OCI-LY1 (cell line): ENCODE results near the gene TTLL5.

Experiments
- H2AFZ ChIP-seq: fragments of 200-600 bp; sonication (generic), shearing (Covaris generic); 2 replicates; pipeline ENCODE4 v1.6.0; 2014; ENCODE audit warnings: antibody characterized with exemption, mild to moderate bottlenecking, low read length
- H3F3A ChIP-seq: fragments of 200-600 bp; sonication (generic), shearing (Covaris generic); 2 replicates; pipeline ENCODE4 v1.6.0; 2014; ENCODE audit warnings: mild to moderate bottlenecking, antibody characterized with exemption, low read length, moderate library complexity; ENCODE audit not compliant: insufficient read depth
- H3K27ac ChIP-seq: fragments of 200-600 bp; sonication (generic); 2 replicates; pipeline ENCODE4 v1.5.1; 2014; ENCODE audit warnings: low read length, mixed run types, mild to moderate bottlenecking, low read depth; ENCODE audit not compliant: poor library complexity, severe bottlenecking
- H3K27me3 ChIP-seq: fragments of 200-600 bp; sonication (generic); 2 replicates; pipeline ENCODE4 v1.6.0; 2014; ENCODE audit warnings: antibody characterized with exemption, mild to moderate bottlenecking, low read length, moderate library complexity; ENCODE audit not compliant: insufficient read depth
- H3K36me3 ChIP-seq: fragments of 200-600 bp; sonication (generic); 2 replicates; pipeline ENCODE4 v1.6.1; 2014; ENCODE audit warnings: mild to moderate bottlenecking, antibody characterized with exemption, low read length, moderate library complexity, mixed read lengths; ENCODE audit not compliant: insufficient read depth
- H3K4me1 ChIP-seq: fragments of 200-600 bp; sonication (generic); 2 replicates; pipeline ENCODE4 v1.5.1; 2014; ENCODE audit warnings: mild to moderate bottlenecking, low read length, moderate library complexity; ENCODE audit not compliant: insufficient read depth, severe bottlenecking
- H3K4me2 ChIP-seq: fragments of 200-600 bp; sonication (generic), shearing (Covaris generic); 2 replicates; pipeline ENCODE4 v1.6.1; 2014; ENCODE audit warnings: low read length
- H3K4me3 ChIP-seq: fragments of 200-600 bp; sonication (generic); 2 replicates; pipeline ENCODE4 v1.5.1; 2014; ENCODE audit warnings: low read length, low read depth, mild to moderate bottlenecking, mixed read lengths; ENCODE audit not compliant: poor library complexity, severe bottlenecking
- H3K79me2 ChIP-seq: fragments of 200-600 bp; shearing (Covaris generic); 2 replicates; pipeline ENCODE4 v1.6.1; 2016; ENCODE audit warnings: mixed run types, low read length, mixed read lengths; ENCODE audit not compliant: insufficient read depth
- H3K9ac ChIP-seq: fragments of 200-600 bp; sonication (generic), shearing (Covaris generic); 2 replicates; pipeline ENCODE4 v1.6.1; 2014; ENCODE audit warnings: mild to moderate bottlenecking, low read length, mixed read lengths
- H3K9me2 ChIP-seq: fragments of 200-600 bp; sonication (generic), shearing (Covaris generic); 2 replicates; pipeline ENCODE4 v1.6.1; 2014; ENCODE audit warnings: low read depth, mild to moderate bottlenecking, low read length, mixed read lengths
- H3K9me3 ChIP-seq: fragments of 200-600 bp; shearing (Covaris generic); 2 replicates; pipeline ENCODE4 v1.6.1; 2014; ENCODE audit warnings: low read length, mixed read lengths
- H4K20me1 ChIP-seq: fragments of 200-600 bp; sonication (generic), shearing (Covaris generic); 2 replicates; pipeline ENCODE4 v1.6.0; 2016; ENCODE audit warnings: mild to moderate bottlenecking, low read length; ENCODE audit not compliant: insufficient read depth
- EZH2 ChIP-seq: fragments of 200-600 bp; sonication (generic), shearing (Covaris generic); IDR thresholded peaks from 2 replicates; pipeline ENCODE4 v1.8.0; 2017; ENCODE audit warnings: borderline replicate concordance, mixed run types, mild to moderate bottlenecking, antibody characterized with exemption, low read length, moderate library complexity, mixed read lengths
- TF ChIP-seq, protein P1 (sequence below): fragments of 200-600 bp; sonication (generic), shearing (Covaris generic); IDR thresholded peaks from 2 replicates; pipeline ENCODE4 v1.5.1; 2017; ENCODE audit warnings: mild to moderate bottlenecking, antibody characterized with exemption, low read length, moderate library complexity, mixed read lengths

Gene TTLL5

DNA sequence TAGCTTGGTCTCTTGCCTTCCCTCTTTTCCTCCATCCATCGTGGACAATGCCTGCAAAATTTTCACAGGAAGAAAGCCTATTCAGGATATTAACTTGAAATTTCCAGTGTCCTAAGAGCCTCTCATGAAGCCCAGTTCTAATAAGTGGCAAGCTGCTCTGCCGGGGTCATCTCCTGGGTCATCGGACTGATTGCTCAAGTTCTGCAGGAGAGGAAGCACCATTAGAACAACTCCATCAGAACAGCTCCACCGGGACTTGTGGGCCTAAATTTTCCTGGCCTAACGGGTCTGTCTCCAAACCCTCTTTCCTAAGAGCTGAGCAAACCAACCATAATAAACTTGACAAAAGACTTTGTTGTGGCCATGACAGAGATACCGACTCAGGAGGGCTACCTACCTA lies 14.3 kb upstream of the TTLL5 start:
- Histone ChIP-seq H3K9ac (no peak overlapping the region), H3K9me2 (no peaks in the 10 kb centered on the region), H3K9me3 (no peaks in the 10 kb centered on the region), H3K27ac (no peak overlapping the region), H3K4me2 (no peak overlapping the region), H2AFZ (no peak overlapping the region), H4K20me1 (no peaks in the 10 kb centered on the region), H3K79me2 (no peaks in the 10 kb centered on the region), H3K36me3 (peaks cover 37% of the 10 kb centered on the region), H3K27me3 (no peaks in the 10 kb centered on the region), H3K4me1 (no peaks in the 10 kb centered on the region), H3K4me3 (no peak overlapping the region), H3F3A (no peaks in the 10 kb centered on the region)
- TF ChIP-seq, protein P1, sequence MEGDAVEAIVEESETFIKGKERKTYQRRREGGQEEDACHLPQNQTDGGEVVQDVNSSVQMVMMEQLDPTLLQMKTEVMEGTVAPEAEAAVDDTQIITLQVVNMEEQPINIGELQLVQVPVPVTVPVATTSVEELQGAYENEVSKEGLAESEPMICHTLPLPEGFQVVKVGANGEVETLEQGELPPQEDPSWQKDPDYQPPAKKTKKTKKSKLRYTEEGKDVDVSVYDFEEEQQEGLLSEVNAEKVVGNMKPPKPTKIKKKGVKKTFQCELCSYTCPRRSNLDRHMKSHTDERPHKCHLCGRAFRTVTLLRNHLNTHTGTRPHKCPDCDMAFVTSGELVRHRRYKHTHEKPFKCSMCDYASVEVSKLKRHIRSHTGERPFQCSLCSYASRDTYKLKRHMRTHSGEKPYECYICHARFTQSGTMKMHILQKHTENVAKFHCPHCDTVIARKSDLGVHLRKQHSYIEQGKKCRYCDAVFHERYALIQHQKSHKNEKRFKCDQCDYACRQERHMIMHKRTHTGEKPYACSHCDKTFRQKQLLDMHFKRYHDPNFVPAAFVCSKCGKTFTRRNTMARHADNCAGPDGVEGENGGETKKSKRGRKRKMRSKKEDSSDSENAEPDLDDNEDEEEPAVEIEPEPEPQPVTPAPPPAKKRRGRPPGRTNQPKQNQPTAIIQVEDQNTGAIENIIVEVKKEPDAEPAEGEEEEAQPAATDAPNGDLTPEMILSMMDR = no peak
- no peak for TF ChIP-seq EZH2

DNA sequence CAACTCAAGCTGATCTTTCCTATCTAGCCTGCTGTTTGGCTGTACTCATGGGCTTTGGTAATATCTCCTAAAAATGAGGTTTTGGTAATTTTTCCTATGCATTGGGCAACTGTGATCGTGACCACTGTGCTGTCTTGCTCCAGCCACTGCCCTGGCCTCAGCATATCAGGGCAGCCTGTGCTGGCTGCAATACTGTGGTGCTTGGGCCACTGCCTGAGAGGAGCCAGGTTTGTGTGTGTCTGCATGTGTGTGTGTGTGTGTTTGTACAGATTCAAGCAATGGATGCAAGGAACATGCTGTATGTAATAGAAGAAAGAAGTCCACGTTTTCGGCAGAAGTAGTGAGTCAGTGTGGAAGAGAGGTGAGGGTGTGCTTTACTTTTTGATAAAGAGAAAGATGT lies 13.4 kb upstream of the TTLL5 start:
- TF ChIP-seq, protein P1 = no peak
- no peak for TF ChIP-seq EZH2
- Histone ChIP-seq H3K4me3 (no peak overlapping the region), H3K9me2 (no peaks in the 10 kb centered on the region), H3F3A (no peaks in the 10 kb centered on the region), H3K36me3 (peaks cover 43% of the 10 kb centered on the region), H3K27me3 (no peaks in the 10 kb centered on the region), H3K9ac (no peak overlapping the region), H3K79me2 (no peaks in the 10 kb centered on the region), H3K9me3 (no peaks in the 10 kb centered on the region), H4K20me1 (no peaks in the 10 kb centered on the region), H2AFZ (no peak overlapping the region), H3K4me2 (no peak overlapping the region), H3K27ac (no peak overlapping the region), H3K4me1 (no peaks in the 10 kb centered on the region)

DNA sequence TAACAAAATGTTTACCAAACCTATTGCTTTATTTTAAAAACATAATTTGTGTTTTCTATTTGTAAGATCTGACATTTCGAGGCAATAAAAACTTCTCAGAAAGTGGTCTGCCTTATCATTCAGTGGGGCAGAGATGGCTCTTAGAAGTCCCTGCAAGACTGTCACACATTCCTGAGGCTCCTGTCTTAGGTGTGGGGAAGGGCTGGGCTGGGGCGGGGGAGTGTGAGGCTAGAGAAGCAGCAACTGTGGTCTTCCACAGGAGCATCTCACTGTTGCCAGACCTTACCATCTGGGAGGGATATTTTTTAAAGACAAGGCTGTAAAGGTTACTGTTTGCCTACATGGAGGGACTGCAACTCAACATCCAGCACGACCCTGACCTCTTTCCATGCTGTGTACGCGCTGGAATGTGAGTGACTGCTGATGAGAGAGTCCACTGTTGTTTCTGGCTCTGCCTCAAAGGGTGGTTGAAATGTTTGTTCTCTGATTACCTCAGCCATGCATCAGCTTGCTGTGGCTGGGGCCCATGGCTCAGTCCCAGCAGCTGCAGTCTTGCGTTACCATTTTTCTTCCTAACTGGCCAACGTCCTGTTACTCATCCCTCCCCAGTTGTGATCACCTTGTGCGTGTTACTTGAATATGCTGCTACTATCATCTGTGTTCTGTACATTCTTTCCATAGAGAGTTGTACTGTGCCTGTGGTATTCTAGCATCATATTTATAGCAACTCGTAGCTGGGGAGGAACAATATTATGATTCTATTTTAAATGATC lies 12.8 kb upstream of the TTLL5 start:
- H3K4me3 ChIP-seq = no peak overlapping the region
- H2AFZ ChIP-seq = no peak overlapping the region
- no peak overlapping the region for H3K9ac ChIP-seq
- H3F3A ChIP-seq = no peaks in the 10 kb centered on the region
- no peak overlapping the region for H3K27ac ChIP-seq
- peaks cover 47% of the 10 kb centered on the region for H3K36me3 ChIP-seq
- no peaks in the 10 kb centered on the region for H3K9me2 ChIP-seq
- no peak overlapping the region for H3K4me2 ChIP-seq
- no peaks in the 10 kb centered on the region for H3K4me1 ChIP-seq
- H3K79me2 ChIP-seq = no peaks in the 10 kb centered on the region
- no peaks in the 10 kb centered on the region for H4K20me1 ChIP-seq
- no peak for TF ChIP-seq EZH2
- TF ChIP-seq, protein P1 = no peak
- no peaks in the 10 kb centered on the region for H3K9me3 ChIP-seq
- H3K27me3 ChIP-seq = no peaks in the 10 kb centered on the region
